GM15510 (cell line): ENCODE data around the gene SLC25A14.

Experiments
- POLR2A ChIP-seq: IDR thresholded peaks from 3 replicates; pipeline ENCODE4 v1.6.1; 2011; ENCODE audit warnings: borderline replicate concordance; ENCODE audit not compliant: insufficient read length; ENCODE audit errors: extremely low read depth

SLC25A14 gene

GRCh38 chrX:130339408-130340222, at the start of gene SLC25A14:
TSS of gene SLC25A14 (plus strand) at chrX:130339919. CDS start at chrX:130340279, 360 bp downstream.
- peak; percentile 55 for TF ChIP-seq POLR2A

- no peak for TF ChIP-seq POLR2A
These were observed 44.0 kb upstream of the SLC25A14 start for GRCh38 chrX:130295519-130296296.

- no peak for TF ChIP-seq POLR2A
These were observed 43.4 kb upstream of the SLC25A14 start for GRCh38 chrX:130296297-130296678.

GRCh38 chrX:130296743-130297142, 43.0 kb upstream of the SLC25A14 start:
- TF ChIP-seq POLR2A = no peak

GRCh38 chrX:130299279-130300009, 40.3 kb upstream of the SLC25A14 start:
- TF ChIP-seq POLR2A = no peak

- TF ChIP-seq POLR2A = no peak
These were observed 39.8 kb upstream of the SLC25A14 start for GRCh38 chrX:130300010-130300282.

GRCh38 chrX:130301405-130301804, 38.3 kb upstream of the SLC25A14 start:
- TF ChIP-seq POLR2A = no peak

- TF ChIP-seq POLR2A = no peak
These were observed 37.7 kb upstream of the SLC25A14 start for GRCh38 chrX:130301977-130302376.

GRCh38 chrX:130304587-130305368, 34.9 kb upstream of the SLC25A14 start:
- TF ChIP-seq POLR2A = no peak

GRCh38 chrX:130321550-130321949, 18.2 kb upstream of the SLC25A14 start:
- no peak for TF ChIP-seq POLR2A

GRCh38 chrX:130330146-130330545, 9.6 kb upstream of the SLC25A14 start:
- no peak for TF ChIP-seq POLR2A

- no peak for TF ChIP-seq POLR2A
These were observed 9.0 kb upstream of the SLC25A14 start for GRCh38 chrX:130330706-130331105.

- no peak for TF ChIP-seq POLR2A
These were observed 3.2 kb upstream of the SLC25A14 start for GRCh38 chrX:130336531-130336930.

- no peak for TF ChIP-seq POLR2A
These were observed 552 bp downstream of the SLC25A14 start for GRCh38 chrX:130340271-130340670.
